Measurements from ENCODE around the gene TERB1.

GRCh38 chr16:66811043-66811442, 9.7 kb upstream of the TERB1 start:
- TF ChIP-seq POLR2A (IDR thresholded peaks at IDR 0.05; ENCODE audit: low read length) (no peak), GATA1 (IDR thresholded peaks at IDR 0.05; ENCODE audit: low read depth, low read length) (no peak)
